Smooth muscle cell (in vitro differentiated cells): ENCODE measurements around the gene TCIRG1. TPM values are rescaled to one million over a fixed set of nuclear protein-coding genes. Genes with fewer than 3 reads are reported as not detected.
"Not testable (repeated sequence)": the region's sequence is repeated elsewhere in the genome, so short reads cannot be mapped to it uniquely, and the experiment has no call there.

ENCODE experiments used
- DNase-seq: peaks from one replicate; lab custom pipeline; 2025; ENCODE audit not compliant: unreplicated experiment; lab: John Stamatoyannopoulos, UW
- H2AFZ ChIP-seq: fragments of 200-600 bp; sonication (generic); 2 replicates; pipeline ENCODE4 v1.6.0; 2016; ENCODE audit warnings: antibody characterized with exemption, low read depth, mild to moderate bottlenecking
- H3F3A ChIP-seq: fragments of 200-600 bp; sonication (generic); 2 replicates; pipeline ENCODE4 v1.6.0; 2017; ENCODE audit warnings: antibody characterized with exemption, low read depth
- H3K27ac ChIP-seq: fragments of 200-600 bp; sonication (generic); 2 replicates; pipeline ENCODE4 v1.5.1; 2016; ENCODE audit warnings: low read depth, mild to moderate bottlenecking
- H3K27me3 ChIP-seq: fragments of 200-600 bp; sonication (generic); 2 replicates; pipeline ENCODE4 v1.6.1; 2016; ENCODE audit warnings: low read depth, mild to moderate bottlenecking
- H3K36me3 ChIP-seq: fragments of 200-600 bp; sonication (generic); 2 replicates; pipeline ENCODE4 v1.5.1; 2016; ENCODE audit warnings: low read depth
- H3K4me1 ChIP-seq: fragments of 200-600 bp; sonication (generic); 2 replicates; pipeline ENCODE4 v1.5.1; 2016; ENCODE audit warnings: low read depth
- H3K4me2 ChIP-seq: fragments of 200-600 bp; sonication (generic); 2 replicates; pipeline ENCODE4 v1.6.0; 2016; ENCODE audit warnings: mild to moderate bottlenecking
- H3K4me3 ChIP-seq: fragments of 200-600 bp; sonication (generic); 2 replicates; pipeline ENCODE4 v1.5.1; 2016; ENCODE audit warnings: mild to moderate bottlenecking
- H3K79me2 ChIP-seq: fragments of 200-600 bp; sonication (generic); 2 replicates; pipeline ENCODE4 v1.6.0; 2016; ENCODE audit warnings: low read depth, mild to moderate bottlenecking
- H3K9ac ChIP-seq: fragments of 200-600 bp; sonication (generic); 2 replicates; pipeline ENCODE4 v1.6.0; 2016; ENCODE audit warnings: low read depth
- H3K9me3 ChIP-seq: fragments of 200-600 bp; sonication (generic); replicated peaks from 2 replicates; pipeline ENCODE4 v1.5.1; 2016; ENCODE audit warnings: low read depth
- H4K20me1 ChIP-seq: fragments of 200-600 bp; sonication (generic); 2 replicates; pipeline ENCODE4 v1.6.0; 2016; ENCODE audit warnings: low read depth
- WGBS: methylation state at CpG from one replicate; pipeline ENCODE4 v1.1.7; 2016; ENCODE audit warnings: low lambda C conversion rate; 5-methylcytosine and 5-hydroxymethylcytosine counted together
- polyA plus RNA-seq: library from polyadenylated mRNA; unstranded; fragments of >200 nt; fragmentation: Nextera tagmentation; extraction: Ambion mirVana; gene quantifications from 2 replicates; pipeline ENCODE4 v1.2.1, GENCODE V29; 2016
- total RNA-seq: library from RNA; depleted of rRNA; stranded (reverse); fragments of >200 nt; gene quantifications from 2 replicates; pipeline ENCODE4 v1.2.3, GENCODE V29; 2014
- TF ChIP-seq, protein P1 (sequence below): fragments of 200-600 bp; sonication (generic); IDR thresholded peaks from 2 replicates; pipeline ENCODE4 v1.5.1; 2017; ENCODE audit warnings: borderline replicate concordance, mild to moderate bottlenecking, antibody characterized with exemption; ENCODE audit not compliant: insufficient read depth, poor library complexity, severe bottlenecking

Gene TCIRG1
- total and polyA plus RNA-seq, 2 experiments from 2014 or later, result 39.7 to 59.0 TPM

- Histone ChIP-seq H3K79me2 (peaks cover 21% of the 10 kb centered on the region), H3K9me3 (no peaks in the 10 kb centered on the region), H3K4me2 (no peak overlapping the region), H3K27ac (no peak overlapping the region), H3K4me1 (no peaks in the 10 kb centered on the region), H3K9ac (no peak overlapping the region), H4K20me1 (peaks cover 26% of the 10 kb centered on the region), H2AFZ (no peak overlapping the region), H3K36me3 (no peaks in the 10 kb centered on the region), H3K27me3 (no peaks in the 10 kb centered on the region), H3F3A (no peaks in the 10 kb centered on the region), H3K4me3 (no peak overlapping the region)
- TF ChIP-seq, protein P1, sequence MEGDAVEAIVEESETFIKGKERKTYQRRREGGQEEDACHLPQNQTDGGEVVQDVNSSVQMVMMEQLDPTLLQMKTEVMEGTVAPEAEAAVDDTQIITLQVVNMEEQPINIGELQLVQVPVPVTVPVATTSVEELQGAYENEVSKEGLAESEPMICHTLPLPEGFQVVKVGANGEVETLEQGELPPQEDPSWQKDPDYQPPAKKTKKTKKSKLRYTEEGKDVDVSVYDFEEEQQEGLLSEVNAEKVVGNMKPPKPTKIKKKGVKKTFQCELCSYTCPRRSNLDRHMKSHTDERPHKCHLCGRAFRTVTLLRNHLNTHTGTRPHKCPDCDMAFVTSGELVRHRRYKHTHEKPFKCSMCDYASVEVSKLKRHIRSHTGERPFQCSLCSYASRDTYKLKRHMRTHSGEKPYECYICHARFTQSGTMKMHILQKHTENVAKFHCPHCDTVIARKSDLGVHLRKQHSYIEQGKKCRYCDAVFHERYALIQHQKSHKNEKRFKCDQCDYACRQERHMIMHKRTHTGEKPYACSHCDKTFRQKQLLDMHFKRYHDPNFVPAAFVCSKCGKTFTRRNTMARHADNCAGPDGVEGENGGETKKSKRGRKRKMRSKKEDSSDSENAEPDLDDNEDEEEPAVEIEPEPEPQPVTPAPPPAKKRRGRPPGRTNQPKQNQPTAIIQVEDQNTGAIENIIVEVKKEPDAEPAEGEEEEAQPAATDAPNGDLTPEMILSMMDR, result no peak
- 79% methylated on average over 1 of the region's 1 CpG for WGBS
- no peak for DNase-seq
Measured at GRCh38 chr11:68090287-68090686, 51.5 kb downstream of the TCIRG1 start.

DNA sequence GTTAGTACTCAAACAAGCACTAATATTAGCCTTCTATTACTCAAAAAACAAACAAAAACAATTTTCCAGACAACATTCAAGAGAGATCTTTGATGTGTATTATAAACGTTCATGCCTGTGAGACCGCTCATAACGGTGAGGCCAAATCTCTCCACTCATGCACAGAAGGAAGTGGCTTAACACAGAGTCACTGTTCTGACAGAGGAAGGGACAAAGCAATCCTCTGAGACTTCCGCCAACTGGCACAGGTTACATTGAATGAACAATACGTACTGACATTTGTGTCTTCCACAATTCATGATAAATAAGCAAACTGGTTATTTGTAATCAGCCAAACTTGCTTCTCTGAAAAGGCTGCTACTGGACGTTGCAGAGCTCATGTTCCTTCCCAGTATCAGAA is 51.9 kb downstream of the TCIRG1 start:
- no peak overlapping the region for H2AFZ ChIP-seq

DNA sequence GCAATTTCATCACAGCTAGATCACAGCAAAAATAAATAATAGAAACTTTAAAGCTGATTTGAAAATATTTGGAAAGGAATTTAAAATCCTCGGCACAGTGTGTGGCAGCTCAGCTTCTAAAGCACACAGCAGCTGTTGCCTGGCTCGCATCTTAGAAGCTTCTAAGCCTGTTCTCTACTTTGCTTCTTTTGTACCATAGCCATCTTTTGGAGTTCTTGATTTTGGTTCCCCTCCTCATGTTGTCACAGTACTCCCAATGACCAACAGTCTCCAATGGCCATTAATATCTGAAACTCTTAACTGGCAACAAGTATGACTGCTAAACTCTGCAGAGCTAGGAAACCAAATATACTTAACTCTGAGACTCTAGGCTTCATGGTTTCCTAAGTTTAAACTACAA is 53.6 kb downstream of the TCIRG1 start:
- Histone ChIP-seq H3K9me3 (no peaks in the 10 kb centered on the region), H3K4me3 (no peak overlapping the region), H3K27me3 (no peaks in the 10 kb centered on the region), H3K9ac (no peak overlapping the region), H3K27ac (no peak overlapping the region), H4K20me1 (peaks cover 28% of the 10 kb centered on the region), H3K4me1 (no peaks in the 10 kb centered on the region), H3K79me2 (peaks cover 11% of the 10 kb centered on the region), H2AFZ (no peak overlapping the region), H3F3A (no peaks in the 10 kb centered on the region), H3K36me3 (no peaks in the 10 kb centered on the region), H3K4me2 (no peak overlapping the region)
- TF ChIP-seq, protein P1, result no peak
- 98% methylated on average over 2 of the region's 2 CpGs for WGBS
- DNase-seq, result no peak

More for the DNA sequence above, 51.9 kb downstream of the TCIRG1 start:
- Histone ChIP-seq H3K9ac (no peak overlapping the region), H4K20me1 (peaks cover 24% of the 10 kb centered on the region), H3F3A (no peaks in the 10 kb centered on the region), H3K4me1 (no peaks in the 10 kb centered on the region), H3K9me3 (no peaks in the 10 kb centered on the region), H3K27ac (no peak overlapping the region), H3K4me3 (no peak overlapping the region), H3K27me3 (no peaks in the 10 kb centered on the region), H3K79me2 (peaks cover 21% of the 10 kb centered on the region), H3K4me2 (no peak overlapping the region), H3K36me3 (no peaks in the 10 kb centered on the region)
- TF ChIP-seq, protein P1, result no peak
- 71% methylated on average over 6 of the region's 6 CpGs for WGBS
- no peak for DNase-seq

- not testable (repeated sequence) for H3K27ac ChIP-seq, H2AFZ ChIP-seq, H3K9me3 ChIP-seq, H3K4me3 ChIP-seq, H3K36me3 ChIP-seq, H3K9ac ChIP-seq, H3F3A ChIP-seq, DNase-seq, H3K27me3 ChIP-seq, H3K79me2 ChIP-seq, H3K4me2 ChIP-seq, H3K4me1 ChIP-seq
- 96% methylated on average over 3 of the region's 3 CpGs for WGBS
- H4K20me1 ChIP-seq, result peaks cover 33% of the 10 kb centered on the region
Measured at GRCh38 chr11:68092946-68093345, 54.1 kb downstream of the TCIRG1 start.
